ENCODE results near the gene NACAD.

The NACAD gene

DNA sequence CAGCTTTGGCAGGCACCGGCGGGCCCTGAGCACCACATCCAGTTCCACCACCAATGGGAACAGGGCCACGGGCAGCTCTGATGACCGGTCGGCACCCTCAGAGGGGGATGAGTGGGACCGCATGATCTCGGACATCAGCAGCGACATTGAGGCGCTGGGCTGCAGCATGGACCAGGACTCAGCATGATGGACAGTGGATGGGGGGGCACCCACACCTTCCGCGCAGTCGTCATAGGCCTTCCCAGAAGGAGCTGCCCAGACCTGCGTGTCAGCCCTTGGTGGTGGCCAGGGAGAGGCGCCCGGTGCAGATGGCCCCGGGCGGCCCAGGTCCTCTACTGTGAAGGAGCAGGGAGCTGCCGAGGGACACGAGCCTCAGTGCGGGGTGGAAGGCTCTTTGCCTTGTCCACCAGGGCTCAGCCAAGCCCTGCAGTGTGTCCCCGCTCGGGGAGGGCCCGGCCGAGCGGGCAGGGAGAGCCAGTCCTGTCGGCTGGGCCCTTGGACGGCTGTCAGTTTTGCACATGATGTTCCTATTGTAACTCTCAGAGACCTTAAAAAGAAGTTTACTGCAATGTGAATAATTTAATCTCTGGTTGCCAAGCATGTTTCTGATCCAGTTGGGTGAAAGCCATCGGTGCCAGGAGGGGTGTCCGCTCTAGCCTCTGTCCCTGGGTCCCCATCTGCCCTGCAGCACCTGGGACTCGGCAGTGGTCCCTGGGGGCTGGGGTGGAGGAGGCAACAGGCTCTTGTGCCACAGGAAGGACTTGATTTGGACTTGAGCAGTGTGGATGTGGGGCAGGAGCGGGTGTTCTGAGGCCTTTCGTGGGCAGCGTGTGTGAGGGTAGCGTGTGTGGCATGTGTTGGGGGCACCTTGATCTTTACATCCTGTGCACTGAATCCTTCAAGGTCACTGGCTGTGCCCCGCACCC is 12.6 kb downstream of the NACAD start:
- TF ChIP-seq CTCF (IDR thresholded peaks at IDR 0.05; ENCODE audit: insufficient read depth, low read length, poor library complexity, severe bottlenecking): no peak
- H3K36me3 ChIP-seq (ENCODE audit: control insufficient read depth, insufficient read depth, low read length): peaks cover 44% of the 10 kb centered on the region
- no peak overlapping the region for H3K4me3 ChIP-seq (replicated peaks; ENCODE audit: low read depth, low read length)
- H3K27me3 ChIP-seq (replicated peaks; ENCODE audit: control insufficient read depth, insufficient read depth, low read length): no peaks in the 10 kb centered on the region
- DNase-seq (ENCODE audit: extremely low read depth, insufficient read length): no peak

GRCh38 chr7:45075355-45075644 is 13.5 kb downstream of the NACAD start:
- H3K36me3 ChIP-seq (ENCODE audit: control insufficient read depth, insufficient read depth, low read length): peaks cover 44% of the 10 kb centered on the region
- no peak overlapping the region for H3K4me3 ChIP-seq (replicated peaks; ENCODE audit: low read depth, low read length)
- no peak for DNase-seq (ENCODE audit: extremely low read depth, insufficient read length)
- no peak for TF ChIP-seq CTCF (IDR thresholded peaks at IDR 0.05; ENCODE audit: insufficient read depth, low read length, poor library complexity, severe bottlenecking)
- no peaks in the 10 kb centered on the region for H3K27me3 ChIP-seq (replicated peaks; ENCODE audit: control insufficient read depth, insufficient read depth, low read length)

DNA sequence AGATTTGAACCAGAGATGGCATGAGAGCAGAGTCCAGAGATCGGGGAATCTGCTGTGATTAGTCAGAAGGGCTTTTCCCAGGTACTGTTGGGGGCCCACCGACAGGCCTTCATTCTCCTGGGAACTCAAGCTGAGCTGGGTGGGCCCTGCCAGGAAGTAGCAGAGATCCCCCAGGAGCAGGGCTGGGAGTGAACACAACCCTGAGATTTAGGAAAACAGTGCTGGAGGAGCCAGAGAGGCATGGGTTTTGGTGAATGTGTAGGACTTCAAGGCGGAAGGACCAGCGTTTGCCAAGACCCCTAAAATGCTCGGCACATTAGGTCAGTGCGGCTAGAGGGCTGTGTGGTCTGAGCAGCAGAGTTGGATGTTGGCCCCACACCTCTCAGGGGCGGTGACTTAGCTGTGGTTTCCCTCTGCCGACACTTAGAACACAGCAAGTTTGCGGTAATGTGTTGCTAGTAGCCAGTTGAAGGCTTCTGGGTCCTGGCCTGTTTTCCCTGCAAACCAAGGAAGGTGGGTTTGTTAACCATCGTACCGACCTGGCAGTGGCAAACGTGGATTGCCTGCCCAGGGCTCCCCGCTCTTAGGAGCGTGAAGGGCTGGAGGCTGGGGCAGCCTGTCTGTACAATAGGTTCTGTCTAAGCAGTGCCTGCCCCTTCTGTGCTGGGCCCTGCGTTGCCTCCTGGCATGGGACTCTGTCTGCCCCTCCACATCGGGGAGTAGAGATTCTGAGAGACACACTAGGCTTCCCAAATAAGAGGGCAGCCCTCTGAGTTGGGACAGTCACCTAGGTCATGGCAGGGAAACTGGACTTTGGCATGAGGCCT is 14.0 kb downstream of the NACAD start:
- no peak for DNase-seq (ENCODE audit: extremely low read depth, insufficient read length)
- no peaks in the 10 kb centered on the region for H3K27me3 ChIP-seq (replicated peaks; ENCODE audit: control insufficient read depth, insufficient read depth, low read length)
- H3K4me3 ChIP-seq (replicated peaks; ENCODE audit: low read depth, low read length): no peak overlapping the region
- peaks cover 49% of the 10 kb centered on the region for H3K36me3 ChIP-seq (ENCODE audit: control insufficient read depth, insufficient read depth, low read length)
- no peak for TF ChIP-seq CTCF (IDR thresholded peaks at IDR 0.05; ENCODE audit: insufficient read depth, low read length, poor library complexity, severe bottlenecking)

- H3K27me3 ChIP-seq (replicated peaks; ENCODE audit: control insufficient read depth, insufficient read depth, low read length): no peaks in the 10 kb centered on the region
- DNase-seq (ENCODE audit: extremely low read depth, insufficient read length): no peak
- no peak for TF ChIP-seq CTCF (IDR thresholded peaks at IDR 0.05; ENCODE audit: insufficient read depth, low read length, poor library complexity, severe bottlenecking)
- H3K36me3 ChIP-seq (ENCODE audit: control insufficient read depth, insufficient read depth, low read length): peaks cover 53% of the 10 kb centered on the region
- H3K4me3 ChIP-seq (replicated peaks; ENCODE audit: low read depth, low read length): no peak overlapping the region
These were observed 14.8 kb downstream of the NACAD start for GRCh38 chr7:45073786-45074527.

GRCh38 chr7:45073031-45073785 is 15.6 kb downstream of the NACAD start:
- DNase-seq (ENCODE audit: extremely low read depth, insufficient read length): no peak
- Histone ChIP-seq H3K36me3 (ENCODE audit: control insufficient read depth, insufficient read depth, low read length) (peaks cover 60% of the 10 kb centered on the region), H3K27me3 (replicated peaks; ENCODE audit: control insufficient read depth, insufficient read depth, low read length) (no peaks in the 10 kb centered on the region), H3K4me3 (replicated peaks; ENCODE audit: low read depth, low read length) (no peak overlapping the region)
- TF ChIP-seq CTCF (IDR thresholded peaks at IDR 0.05; ENCODE audit: insufficient read depth, low read length, poor library complexity, severe bottlenecking): no peak

Measured in GM06990 (cell line).